ENCODE results near the gene SEPTIN10.

Gene SEPTIN10

DNA sequence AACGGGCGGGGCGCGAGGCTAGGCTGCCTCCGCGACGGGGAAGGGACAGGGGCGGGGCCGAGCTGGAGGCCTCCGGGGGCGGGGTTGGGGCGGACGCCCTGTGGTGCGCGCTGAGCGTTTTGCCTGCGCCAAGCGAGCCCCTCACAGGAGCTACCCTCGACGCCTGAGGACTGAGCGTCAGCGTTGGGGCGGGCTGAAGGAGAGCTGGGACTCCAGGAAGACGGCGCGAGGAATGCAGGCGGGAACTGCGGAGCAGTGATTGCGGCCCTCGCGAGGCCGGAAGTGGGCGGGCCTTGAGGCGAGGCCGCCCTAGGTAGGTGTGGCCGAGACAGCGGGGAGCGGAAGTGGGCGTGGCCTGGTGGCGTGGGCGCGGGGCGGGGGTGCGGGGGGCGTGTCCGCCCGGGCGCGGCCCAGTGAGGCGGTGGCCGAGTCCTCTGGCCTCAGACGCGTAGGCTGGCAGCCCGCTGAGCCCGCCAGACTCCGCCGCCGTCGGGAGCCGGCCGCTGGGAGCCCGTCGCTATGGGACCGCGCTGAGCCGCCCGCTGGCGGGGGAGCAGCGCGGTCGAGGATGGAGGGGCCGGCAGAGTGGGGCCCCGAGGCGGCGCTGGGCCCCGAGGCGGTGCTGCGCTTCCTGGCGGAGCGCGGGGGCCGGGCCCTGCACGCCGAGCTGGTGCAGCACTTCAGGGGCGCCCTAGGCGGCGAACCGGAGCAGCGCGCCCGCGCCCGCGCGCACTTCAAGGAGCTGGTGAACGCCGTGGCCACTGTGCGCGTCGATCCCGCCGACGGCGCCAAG, at the start of gene SEPTIN10, which contains the start of gene SOWAHC:
Gene SEPTIN10 (minus strand): TSS at position 45 of the 793 bp plus-strand sequence. CDS start 139 bp downstream, outside the sequence.
Gene SOWAHC (plus strand): TSS at position 443 of the 793 bp plus-strand sequence. CDS start 126 bp downstream, at position 569.
- DNase-seq (ENCODE audit: low spot score): peak; percentile 91
- in situ Hi-C loops (cut with MboI; ENCODE audit: low sequenced_read_pairs, unreplicated experiment): no loop called here
- TF ChIP-seq, protein P1, sequence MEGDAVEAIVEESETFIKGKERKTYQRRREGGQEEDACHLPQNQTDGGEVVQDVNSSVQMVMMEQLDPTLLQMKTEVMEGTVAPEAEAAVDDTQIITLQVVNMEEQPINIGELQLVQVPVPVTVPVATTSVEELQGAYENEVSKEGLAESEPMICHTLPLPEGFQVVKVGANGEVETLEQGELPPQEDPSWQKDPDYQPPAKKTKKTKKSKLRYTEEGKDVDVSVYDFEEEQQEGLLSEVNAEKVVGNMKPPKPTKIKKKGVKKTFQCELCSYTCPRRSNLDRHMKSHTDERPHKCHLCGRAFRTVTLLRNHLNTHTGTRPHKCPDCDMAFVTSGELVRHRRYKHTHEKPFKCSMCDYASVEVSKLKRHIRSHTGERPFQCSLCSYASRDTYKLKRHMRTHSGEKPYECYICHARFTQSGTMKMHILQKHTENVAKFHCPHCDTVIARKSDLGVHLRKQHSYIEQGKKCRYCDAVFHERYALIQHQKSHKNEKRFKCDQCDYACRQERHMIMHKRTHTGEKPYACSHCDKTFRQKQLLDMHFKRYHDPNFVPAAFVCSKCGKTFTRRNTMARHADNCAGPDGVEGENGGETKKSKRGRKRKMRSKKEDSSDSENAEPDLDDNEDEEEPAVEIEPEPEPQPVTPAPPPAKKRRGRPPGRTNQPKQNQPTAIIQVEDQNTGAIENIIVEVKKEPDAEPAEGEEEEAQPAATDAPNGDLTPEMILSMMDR (IDR thresholded peaks at IDR 0.05; ENCODE audit: borderline replicate concordance, control extremely low read depth, extremely low read depth, insufficient read depth, missing control alignments): no peak

DNA sequence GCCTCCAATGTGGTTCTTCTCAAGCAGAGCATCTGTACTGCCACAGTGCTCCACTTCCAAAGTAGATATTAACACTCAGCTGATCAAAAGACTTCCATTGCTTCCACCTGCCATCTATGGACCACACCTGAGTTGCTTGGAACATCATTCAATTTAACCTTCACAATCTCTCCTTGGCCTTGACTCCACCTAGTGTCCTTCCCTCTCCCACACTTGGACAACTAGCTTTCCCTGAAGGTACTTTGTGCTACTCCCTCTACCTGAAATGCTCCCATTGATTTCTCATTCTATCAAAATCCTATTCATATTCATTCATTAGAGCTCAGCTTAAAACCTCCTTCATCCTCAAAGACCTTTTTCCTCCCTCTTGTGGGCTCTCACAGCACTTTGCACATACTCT, 49.1 kb upstream of the SEPTIN10 start:
- TF ChIP-seq, protein P1 (IDR thresholded peaks at IDR 0.05; ENCODE audit: borderline replicate concordance, control extremely low read depth, extremely low read depth, insufficient read depth, missing control alignments): no peak
- in situ Hi-C loops (cut with MboI; ENCODE audit: low sequenced_read_pairs, unreplicated experiment): no loop called here
- no peak for DNase-seq (ENCODE audit: low spot score)

DNA sequence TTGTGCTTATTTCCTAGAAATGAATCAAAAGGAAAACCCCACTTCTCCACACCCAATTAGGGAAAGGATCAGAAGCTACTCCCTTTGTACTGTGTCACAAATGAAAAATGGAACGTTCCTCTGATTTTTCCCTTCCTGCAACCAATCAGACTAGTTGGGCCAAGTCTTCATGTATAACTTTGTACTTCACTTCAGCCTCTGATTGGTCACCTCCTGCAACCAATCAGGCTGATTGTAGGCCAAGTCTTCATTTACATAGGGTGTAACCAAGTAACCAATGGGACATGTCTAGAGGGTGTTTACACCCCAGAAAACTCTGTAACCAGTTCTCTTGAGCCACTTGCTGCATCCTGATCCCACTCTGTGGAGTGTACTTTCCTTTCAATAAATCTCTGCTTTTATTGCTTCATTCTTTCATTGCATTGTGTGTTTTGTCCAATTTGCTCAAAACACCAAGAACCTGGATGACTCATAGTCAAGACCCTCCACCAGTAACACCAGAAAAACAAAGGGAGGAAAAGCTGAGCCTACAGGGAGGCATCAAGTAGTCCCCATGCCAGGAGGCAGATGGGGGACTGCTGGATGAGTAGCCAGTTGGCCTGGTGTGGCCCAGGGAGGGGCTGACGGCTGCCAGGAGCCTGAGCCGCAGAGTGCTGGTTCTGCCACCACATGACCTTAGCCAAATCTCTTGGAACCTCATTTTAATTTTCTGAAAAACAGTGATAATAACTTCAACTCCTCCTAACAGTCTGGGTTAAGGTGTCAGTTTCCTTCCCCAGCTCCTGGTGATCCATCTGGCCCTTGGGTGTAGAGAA, 46.5 kb upstream of the SEPTIN10 start:
- no peak for DNase-seq (ENCODE audit: low spot score)
- TF ChIP-seq, protein P1 (IDR thresholded peaks at IDR 0.05; ENCODE audit: borderline replicate concordance, control extremely low read depth, extremely low read depth, insufficient read depth, missing control alignments): no peak
- in situ Hi-C loops (cut with MboI; ENCODE audit: low sequenced_read_pairs, unreplicated experiment): no loop called here

DNA sequence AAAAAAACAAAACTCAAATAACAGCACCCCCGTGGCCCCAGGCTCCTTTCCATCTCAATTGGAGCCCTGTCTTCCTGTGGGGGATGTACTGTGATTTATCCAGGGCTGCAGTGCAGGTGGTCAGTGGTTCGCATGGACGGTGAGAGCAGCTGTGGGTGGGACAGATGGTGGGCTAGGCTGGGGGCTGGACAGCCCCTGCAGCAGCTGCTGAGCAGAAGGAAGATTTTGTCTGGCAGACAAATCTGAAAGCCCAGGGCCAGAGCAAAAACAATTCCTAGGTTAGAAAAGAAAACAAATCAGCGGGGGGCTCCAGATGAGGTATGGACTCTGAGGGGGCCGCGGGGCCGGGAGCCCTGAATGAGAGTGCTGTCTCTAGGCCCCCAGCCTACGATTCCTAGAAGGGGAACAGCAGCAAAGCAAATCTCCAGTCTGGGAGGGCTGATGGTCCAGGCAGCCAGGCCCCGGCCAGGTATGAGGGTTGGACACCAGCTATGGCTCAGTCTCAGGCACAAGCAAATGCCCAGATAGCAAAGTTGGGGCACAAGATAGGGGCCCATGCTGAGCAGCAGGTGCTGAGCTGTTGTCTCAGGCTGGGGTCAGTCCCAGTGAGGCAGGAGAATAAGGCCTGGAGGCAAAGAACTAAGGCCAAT, 45.8 kb upstream of the SEPTIN10 start:
- no peak for DNase-seq (ENCODE audit: low spot score)
- TF ChIP-seq, protein P1 (IDR thresholded peaks at IDR 0.05; ENCODE audit: borderline replicate concordance, control extremely low read depth, extremely low read depth, insufficient read depth, missing control alignments): no peak
- in situ Hi-C loops (cut with MboI; ENCODE audit: low sequenced_read_pairs, unreplicated experiment): no loop called here

DNA sequence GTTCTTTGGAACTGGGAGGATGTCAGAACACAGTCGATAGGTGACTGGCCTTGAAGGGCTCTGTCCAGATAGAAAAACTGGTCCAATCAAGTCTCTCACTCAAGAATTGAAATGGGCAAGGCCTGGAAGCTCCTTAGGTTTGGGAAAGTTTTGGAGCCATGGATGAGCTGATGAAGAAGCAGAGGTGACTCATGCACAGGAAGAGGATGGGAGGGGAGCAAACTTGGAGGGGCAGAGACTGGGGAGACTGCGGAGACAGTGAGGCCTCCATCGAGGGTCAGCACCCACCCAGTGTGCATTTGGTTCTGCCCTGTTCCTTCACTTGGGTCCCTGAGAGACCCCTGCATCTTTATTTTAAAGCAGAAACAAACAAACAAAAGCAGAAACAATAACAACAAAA, 41.5 kb upstream of the SEPTIN10 start:
- in situ Hi-C loops (cut with MboI; ENCODE audit: low sequenced_read_pairs, unreplicated experiment): no loop called here
- DNase-seq (ENCODE audit: low spot score): no peak
- TF ChIP-seq, protein P1 (IDR thresholded peaks at IDR 0.05; ENCODE audit: borderline replicate concordance, control extremely low read depth, extremely low read depth, insufficient read depth, missing control alignments): no peak

Data from GM13976 (cell line).